NCI-H345 treated with DMSO at 0.1 percent for 48 hours (cell line): ENCODE data around the gene PIK3R1.

ENCODE experiments used
- DNase-seq: peaks from one replicate; lab custom pipeline; 2025; ENCODE audit not compliant: unreplicated experiment; lab: John Stamatoyannopoulos, UW

Gene PIK3R1

DNA sequence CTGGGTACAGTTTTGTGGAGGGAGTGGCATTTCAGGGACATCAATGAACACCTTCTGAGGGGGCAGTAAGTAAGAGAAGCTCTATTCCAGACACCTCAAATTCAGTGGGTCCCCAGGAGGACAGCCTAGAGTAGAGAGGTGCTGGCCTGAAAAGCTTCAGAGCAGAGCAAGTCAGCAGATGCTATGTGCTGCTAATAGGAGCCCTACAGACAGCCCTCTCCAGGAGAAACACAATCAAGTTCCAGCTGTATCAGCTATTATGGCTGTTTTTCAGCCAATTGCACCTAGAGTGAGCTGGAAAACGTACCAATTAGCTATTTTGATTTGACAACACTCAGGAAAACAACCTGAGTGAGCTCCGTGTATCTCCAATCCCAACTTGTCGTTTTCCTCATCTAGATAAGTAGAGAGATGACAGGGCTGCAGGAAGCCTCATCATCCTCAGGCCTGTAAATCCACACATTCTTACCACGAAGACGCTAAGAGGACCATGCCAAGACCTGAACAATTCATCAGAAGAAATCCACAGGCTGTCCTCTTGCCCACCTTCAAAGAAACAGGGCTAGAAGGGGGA is 104.9 kb downstream of the PIK3R1 start:
- DNase-seq: no peak

DNA sequence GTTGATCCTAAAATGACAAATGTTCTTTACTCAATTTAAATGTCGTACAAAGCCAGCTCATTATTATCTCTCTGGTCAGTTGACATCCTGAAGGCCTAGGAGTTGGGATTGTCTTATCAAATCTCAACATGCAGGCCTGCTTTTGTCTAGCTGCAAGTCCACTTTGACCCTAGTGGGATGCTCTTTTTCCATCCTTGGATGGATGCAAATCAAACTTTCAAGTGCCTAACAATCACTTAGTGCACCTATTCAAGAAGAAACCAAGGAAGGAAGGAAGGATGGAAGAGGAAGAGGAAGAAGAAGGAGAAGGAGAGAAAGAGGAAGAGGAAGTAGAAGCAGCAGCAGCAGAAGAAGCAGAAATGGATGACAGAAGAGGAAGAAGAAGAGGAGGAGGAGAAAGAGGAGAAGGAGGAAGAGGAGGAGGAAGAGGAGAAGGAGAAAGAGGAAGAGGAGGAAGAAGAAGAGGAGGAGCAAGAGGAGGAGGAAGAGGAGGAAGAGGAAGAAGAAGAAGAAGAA is 109.6 kb downstream of the PIK3R1 start:
- DNase-seq: no peak

DNA sequence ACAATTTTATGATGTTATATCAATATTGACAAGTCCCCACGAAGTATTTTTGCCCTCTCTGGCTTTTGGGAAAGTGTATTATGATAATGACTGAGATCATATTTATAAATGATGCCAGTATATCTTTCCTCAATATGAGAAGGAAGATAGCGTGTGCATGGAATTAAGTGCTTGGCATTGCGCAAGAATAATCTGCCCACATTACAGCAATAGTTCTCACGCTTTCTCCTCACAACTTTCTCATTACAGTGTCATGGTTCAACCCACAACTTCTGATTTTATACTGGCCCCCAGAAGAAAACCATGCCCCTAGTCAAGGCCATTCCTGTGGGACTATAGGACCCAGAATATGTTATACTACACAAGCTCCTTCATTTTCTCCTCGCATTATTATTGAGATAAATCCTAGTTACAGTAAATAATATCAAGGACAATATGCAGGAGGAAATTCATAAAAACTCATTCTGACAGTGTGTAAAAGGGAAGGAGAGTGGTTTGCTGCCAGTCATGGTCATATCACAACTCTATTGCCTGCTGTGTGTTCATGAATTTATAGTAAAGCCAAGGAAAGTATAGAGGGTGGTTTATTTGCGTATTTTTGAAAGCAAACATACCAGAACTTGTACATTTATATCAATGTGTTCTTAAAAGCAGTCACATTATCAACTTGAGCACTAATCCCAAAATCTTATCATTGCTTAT is 114.1 kb downstream of the PIK3R1 start:
- DNase-seq: no peak

DNA sequence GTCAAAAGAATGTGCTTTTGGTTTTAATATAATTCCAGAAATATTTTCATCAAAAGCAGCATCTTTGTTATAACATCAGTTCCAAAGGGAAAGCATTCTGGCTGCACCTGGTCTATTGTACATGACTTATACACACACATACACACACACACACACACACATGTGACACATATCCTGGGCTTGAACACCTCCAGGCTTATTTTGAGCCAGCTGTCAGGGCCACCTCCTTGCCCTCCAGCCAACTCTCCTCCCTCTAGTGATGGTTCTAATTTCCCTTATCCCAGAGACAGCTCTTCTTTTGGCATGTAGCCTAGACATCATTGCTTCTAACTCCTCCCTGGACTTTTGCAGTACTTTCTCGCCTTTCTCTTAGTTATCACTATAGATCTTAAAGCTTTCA is 115.0 kb downstream of the PIK3R1 start:
- DNase-seq: no peak

DNA sequence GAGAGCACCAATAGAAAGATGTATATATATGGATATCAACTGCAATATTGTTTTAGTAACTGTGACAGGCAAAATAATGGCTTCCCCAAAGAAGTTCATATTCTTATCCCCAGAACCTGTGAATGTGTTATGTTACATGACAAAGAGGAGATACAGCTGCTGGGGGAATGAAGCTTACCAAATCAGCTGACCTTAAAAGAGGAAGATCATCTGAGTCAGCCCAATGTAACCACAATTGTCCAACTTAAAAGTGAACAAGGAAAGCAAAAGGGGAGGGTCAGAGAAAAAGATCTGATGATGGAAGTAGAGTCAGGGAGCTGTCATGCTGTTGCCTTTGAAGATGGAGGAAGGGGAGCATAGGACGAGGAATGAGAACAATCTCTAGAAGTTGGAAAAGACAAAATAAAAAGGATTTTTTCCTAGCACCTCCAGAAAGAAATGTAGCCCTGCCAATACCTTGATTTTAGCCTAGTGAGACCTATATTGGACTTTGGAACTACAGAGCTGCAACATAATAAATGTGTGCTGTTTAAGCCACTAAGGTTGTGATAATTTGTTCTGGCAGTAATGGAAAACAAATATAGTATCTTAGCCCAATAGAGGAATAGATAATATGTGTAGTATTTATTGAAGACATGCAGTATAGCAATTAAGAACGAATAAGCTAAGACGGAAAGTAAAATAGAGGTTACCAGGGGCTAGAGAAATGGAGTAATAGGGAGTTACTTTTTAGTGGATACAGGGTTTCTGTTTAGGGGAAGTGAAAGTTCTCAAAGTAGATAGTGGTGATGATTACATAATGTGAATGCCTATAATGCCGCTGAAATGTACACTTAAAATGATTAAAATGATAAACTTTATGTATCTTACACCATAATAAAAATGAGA is 115.9 kb downstream of the PIK3R1 start:
- DNase-seq: no peak

DNA sequence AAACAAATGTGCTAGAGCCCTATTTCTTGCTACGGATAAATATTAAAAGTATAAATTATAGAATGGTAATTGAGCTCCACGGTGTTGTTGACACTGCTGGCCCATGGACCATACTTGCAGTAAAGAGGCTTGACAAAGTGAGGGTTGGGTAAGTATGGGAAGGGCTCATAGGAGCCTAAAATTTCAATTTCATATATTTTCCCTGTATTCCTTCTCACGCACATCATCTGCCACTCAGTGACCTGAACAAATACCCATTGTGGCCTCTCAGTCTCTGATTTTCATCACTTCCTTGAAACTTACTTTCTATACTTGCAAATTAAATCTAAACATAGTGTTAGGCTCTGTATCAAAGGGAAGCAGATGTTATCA is 116.5 kb downstream of the PIK3R1 start:
- DNase-seq: no peak

DNA sequence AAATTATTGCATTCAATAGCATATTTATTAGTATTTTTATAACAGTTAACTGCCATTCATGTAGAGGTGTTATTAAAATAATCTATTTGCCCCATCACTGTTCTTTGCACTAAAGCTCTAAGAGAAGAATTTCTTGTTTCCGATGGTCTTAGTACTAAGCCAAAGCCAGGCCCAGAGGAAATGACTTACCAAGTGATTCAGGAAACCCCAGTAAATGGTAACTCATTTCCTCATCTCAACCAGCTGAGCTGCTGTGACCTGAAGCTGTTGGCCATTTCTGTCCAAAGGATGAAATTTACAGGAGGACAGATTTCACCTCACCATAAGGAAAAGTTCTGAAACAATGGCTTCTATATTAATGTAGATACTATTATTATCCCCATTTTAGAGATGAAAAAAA is 117.0 kb downstream of the PIK3R1 start:
- DNase-seq: no peak

DNA sequence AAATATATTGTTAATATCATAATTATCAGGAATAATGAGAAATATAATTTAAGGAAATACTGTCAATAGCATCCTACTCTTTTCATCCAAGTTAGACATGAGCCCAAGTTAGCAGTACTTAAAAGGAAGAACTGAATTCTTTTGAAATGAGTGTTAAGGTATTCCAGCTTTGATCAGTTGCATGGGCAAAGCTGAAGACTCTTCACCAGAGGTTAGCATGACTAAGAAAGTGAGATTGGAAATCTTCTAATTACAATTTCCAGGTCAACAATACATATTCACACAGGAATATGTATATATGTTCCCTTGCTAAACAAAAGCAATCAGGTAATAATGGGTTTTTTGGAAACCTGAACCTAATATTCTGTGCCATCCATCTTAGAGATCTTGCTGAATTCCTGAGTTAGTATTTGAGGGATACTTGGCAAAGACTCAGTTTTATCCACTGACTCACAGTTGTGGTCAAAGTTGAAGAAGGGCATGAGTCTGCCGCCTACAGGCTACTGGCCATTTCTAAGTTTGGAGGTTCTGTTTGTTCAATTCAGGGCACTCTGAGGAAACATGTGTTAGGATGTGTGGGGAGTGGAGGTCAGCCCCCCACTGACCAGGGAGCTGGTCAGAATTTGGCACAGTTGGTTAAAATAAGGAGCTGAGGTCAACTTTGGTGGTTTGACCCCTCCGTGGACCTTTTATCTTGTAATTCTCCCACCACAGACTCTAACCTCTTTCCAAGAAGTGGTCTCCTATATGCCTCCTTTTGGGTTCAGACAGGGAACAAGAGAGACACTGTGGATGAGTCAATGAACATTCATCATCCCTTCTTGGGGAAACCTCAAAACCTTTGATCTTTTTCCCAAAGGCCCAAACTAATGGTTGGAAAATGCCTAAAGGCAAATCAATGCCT is 118.3 kb downstream of the PIK3R1 start:
- DNase-seq: no peak

DNA sequence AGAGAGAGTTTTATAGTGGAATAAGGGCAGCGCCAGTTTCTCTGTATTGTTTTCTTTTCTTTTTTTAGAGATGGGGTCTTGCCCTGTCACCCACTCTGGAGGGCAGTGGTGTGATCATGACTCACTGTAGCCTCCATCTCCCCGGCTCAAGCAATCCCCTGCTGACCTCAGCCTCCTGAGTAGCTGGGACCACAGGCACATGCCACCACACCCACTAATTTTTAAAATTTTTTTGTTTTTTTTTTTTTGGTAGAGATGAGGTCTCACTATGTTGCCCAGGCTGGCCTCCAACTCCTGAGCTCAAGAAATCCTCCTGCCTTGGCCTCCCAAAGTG is 119.0 kb downstream of the PIK3R1 start:
- no peak for DNase-seq

DNA sequence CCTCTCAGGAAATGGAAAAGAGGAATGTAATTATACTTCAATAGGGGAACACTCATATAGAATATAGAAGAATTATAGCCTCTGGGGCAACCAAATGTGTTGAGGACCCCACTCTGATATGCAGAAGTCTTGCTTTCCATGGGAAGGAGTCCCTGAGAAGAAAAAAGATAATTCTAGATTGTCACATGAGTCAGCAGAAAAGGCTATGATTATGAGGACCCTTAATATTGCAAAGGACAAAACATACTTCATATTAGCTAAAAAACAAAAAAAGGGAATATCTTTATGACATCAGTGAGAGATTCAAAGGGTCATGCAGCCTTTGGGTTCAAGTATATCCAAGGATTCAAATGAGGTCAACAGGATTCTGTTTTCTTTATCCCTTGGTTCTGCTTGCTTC is 119.5 kb downstream of the PIK3R1 start:
- no peak for DNase-seq

DNA sequence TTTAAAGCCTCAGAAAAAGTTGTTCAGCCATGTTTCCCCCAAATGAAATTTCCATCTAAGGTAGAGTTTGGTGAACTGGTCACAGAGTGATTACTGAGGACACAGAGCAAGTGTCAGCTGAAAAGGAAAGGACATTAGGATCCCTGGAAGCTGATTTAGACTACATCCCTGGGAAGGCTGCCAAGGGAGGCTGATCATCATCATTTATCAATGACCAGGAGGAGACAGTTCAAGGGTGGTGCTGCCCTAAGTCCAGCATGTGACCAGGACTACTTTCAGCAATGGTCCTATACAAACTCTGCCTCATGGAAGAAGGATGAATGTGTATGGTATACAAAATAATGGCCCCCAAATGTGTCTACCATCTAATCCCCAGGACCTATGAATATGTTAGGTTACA is 120.6 kb downstream of the PIK3R1 start:
- DNase-seq: no peak

DNA sequence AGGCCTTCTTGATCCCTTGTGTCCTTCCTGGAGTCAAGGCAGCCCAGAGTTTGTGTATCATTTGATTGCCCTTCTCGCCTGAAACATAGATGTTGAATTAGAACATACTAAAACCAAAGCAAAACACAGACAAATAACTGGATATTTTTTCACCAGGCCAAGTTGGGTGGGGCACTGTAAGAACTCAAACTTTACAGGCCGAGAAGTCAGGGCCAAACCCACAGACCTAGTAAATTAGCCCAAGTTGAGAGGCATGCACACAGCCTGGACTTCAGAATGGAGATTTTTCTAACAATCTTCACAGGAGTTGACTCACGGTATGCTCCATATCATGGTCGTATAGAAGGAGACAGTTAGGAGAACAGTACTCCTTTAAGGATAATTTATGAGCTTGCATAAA is 121.7 kb downstream of the PIK3R1 start:
- DNase-seq: no peak

DNA sequence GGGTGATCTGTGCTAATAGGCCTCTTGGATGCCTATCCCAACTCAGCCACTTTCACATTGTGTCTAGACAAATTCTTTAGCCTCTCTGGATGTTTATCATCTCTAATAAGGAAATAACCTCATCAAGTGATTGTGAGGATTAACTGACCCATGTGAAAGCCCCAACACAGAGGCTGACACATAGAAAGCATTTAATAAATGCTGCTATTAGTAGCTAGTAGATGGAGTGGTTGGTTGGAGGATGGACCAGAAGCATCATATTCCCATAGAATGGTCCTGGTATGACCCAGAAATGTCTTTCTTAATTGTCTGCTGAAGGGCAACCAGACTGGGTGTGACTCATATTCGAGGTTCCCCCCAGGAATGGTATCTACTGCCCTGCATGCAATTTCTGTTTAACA is 124.4 kb downstream of the PIK3R1 start:
- DNase-seq: no peak

DNA sequence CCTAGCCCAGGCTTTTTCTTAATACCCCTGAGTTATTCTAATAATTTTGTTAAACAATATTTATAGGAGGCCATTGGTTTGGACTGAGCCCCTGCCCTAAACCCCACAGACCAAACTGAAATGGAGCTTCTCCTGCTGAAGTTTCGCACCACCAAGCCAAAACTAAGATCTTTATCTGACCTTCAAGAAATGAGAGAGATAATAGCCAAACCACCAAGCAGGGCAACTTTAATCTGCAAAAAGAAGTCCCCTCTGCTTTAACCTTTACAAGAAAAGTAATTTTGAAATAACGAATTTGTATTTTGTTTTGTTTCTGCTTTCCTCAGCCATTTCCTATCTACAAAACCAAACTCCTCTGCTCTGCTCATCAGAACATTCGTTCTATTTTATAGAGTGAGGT is 125.5 kb downstream of the PIK3R1 start:
- no peak for DNase-seq

DNA sequence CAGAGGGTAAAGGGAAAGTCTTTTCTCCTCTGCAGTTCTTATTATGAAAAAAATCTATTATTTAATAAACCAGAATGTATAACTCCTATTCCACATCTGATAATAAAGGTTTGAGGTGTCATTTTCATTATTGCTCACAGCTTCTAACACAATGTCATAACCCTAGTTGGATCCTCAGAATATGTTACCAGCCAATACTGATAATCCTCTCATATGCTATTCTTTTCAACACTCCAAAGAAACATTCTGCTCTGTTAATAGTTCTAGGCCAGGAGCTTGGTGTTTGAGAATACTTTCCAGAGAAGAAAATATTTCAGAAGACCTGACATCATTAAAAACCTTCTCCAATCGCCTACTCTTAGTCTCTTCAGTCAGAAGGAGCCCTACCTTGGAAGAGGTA is 127.1 kb downstream of the PIK3R1 start:
- no peak for DNase-seq

DNA sequence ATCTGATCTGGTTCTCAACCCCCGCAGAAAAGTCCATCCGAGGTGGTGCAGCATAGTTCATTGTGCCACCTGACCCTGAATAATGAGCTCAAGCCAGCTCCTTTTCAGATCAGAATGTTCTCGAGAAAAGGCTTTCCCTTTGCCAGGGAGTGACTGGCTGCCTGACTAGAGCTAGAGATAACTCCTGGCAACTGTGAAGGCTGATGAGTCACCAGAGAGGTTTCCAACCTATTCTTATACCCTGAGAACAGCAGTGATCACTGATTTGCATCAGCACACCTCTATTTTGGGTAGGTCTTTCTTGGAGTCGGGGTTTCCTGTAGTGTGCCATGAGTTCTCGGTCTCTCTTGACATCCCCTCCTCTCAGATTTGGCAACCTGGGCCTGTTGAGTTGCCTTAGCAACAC is 127.9 kb downstream of the PIK3R1 start:
- no peak for DNase-seq

DNA sequence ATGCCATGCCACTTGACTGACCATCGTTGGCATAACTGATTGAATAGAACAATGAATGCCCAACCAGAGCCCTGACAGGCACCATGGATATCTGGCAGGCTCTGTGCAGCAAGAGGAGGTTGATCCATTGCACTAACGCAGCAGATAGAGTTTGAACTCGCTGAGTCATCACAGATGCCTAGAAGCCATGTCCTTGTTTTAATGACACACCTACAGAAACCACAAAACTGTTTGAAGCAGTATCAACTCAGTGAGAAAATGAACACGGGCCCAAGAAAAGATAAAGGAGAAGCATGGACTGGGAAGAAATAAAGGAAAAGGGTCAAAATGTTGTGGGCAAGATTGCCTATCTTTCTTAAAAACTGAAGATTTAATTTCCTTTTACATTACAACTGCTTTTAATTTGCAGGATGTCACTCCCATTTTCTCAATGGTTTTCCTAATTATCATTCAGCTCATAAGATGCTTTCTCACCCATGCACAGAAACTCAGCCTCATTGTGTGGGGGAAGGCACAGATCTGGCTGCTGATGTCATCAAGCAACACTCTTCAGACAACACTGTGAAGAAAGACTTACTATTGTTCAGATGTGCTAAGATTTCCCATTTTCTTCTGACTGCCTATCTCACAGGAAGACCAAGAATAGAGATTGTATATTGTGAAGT is 129.0 kb downstream of the PIK3R1 start:
- no peak for DNase-seq

DNA sequence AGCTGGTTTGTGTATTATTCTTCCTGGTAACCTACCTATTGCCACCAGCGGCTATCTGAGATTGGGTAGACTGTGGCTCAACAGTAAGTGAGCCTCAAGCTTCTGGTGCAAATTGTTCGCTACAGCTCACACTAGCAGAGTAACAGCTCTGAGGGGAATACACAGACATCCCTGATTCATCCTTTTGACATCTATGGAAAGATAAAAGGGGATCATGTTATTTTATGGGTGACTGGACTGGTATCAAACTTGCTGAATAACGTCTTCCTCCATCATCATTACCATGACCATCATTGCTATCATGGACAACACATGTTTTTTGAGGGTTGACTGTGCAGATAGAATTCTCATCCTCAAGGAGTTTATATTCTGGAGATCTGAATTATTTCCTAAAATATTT is 129.6 kb downstream of the PIK3R1 start:
- DNase-seq: no peak

DNA sequence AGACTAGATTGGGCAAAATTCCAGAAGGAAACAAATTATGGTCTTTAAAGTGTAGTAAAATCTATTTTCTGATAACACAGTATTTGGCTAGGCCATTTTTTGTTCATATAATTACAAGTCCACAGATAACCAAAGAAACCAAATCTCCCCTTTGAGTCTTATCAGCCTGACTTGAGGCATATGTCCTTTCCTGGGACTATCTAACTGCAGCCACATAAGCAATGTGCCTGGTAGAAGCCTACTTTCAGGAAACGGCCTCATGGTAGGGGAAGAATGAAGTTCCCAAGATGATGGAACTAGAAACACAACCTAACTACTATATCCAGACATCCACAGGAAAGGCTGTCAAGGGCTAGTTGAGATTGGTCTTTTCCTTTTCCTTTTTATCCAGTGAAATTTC is 130.0 kb downstream of the PIK3R1 start:
- DNase-seq: no peak

DNA sequence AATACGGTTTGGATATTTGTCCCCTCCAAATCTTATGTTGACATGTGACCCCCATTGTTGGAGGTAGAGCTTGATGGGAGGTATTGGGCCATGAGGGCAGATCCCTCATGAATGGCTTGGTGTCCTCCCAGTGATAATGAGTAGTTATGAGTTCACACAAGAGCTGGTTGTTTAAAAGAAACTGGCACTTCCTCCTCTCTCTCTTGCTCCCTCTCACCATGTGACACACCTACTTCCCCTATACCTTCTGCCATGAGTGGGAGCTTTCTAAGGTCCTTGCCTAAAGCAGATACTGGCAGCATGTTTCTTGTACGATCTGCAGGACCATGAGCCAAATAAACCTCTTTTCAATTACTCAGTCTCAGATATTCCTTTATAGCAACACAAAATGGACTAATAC is 132.0 kb downstream of the PIK3R1 start:
- DNase-seq: no peak
